ENCODE data around the gene L3HYPDH.

The L3HYPDH gene

DNA sequence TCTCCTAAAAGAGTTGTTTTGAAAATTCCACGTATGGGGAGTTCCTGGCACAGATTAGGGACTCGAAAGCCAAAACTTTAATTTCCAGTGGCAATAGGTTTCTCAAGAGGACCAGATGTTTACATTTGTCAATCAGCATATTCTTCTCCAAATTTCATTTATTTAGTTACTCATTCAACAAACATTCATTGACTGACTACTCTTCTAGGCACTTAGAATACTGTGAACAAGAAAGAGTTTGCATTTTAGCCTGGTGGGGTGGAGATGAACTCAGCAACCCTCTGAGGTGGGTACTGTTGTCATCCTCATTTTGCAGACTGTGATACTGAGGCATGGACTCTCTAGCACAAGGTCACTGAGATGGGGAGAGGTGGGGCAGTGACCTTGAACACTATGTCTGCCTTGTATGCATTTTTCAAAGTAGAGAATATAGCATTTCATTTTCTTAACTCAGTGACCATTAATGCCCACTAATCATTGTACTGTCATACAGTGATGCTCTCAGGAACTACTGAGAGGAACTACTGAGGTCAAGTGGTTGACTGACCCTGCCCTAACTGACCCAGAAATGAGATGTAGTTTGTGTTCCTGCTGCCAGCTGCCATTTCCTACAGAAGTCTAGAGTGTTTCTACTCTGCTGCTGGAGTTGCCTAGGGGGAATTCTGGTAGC lies 2.2 kb downstream of the L3HYPDH start:
- TF ChIP-seq, protein P1, sequence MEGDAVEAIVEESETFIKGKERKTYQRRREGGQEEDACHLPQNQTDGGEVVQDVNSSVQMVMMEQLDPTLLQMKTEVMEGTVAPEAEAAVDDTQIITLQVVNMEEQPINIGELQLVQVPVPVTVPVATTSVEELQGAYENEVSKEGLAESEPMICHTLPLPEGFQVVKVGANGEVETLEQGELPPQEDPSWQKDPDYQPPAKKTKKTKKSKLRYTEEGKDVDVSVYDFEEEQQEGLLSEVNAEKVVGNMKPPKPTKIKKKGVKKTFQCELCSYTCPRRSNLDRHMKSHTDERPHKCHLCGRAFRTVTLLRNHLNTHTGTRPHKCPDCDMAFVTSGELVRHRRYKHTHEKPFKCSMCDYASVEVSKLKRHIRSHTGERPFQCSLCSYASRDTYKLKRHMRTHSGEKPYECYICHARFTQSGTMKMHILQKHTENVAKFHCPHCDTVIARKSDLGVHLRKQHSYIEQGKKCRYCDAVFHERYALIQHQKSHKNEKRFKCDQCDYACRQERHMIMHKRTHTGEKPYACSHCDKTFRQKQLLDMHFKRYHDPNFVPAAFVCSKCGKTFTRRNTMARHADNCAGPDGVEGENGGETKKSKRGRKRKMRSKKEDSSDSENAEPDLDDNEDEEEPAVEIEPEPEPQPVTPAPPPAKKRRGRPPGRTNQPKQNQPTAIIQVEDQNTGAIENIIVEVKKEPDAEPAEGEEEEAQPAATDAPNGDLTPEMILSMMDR (IDR thresholded peaks at IDR 0.05; ENCODE audit: borderline replicate concordance, control extremely low read depth, extremely low read depth, insufficient read depth, missing control alignments), result no peak
- no peak for DNase-seq (ENCODE audit: low spot score)
- in situ Hi-C loops (cut with MboI; ENCODE audit: low sequenced_read_pairs, unreplicated experiment), result no loop called here

DNA sequence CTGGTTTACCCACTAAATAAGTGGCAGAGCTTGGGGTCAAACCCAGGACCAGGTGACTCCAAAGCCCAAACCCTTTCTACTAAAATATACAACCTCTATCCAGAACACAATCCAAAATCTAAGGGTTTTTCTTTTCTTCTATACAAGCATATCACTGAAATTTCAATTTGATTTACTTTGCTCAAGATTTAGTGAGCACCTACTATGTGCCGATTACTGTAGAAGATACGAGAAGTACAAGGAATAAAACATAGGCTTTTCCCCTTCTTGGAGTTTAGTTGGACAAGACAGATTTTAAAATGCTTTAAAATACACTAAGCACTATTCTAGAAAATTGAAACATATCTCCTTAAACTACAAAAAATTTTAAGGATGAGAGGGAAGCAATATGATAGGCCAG lies 2.8 kb downstream of the L3HYPDH start:
- in situ Hi-C loops (cut with MboI; ENCODE audit: low sequenced_read_pairs, unreplicated experiment), result no loop called here
- no peak for DNase-seq (ENCODE audit: low spot score)
- TF ChIP-seq, protein P1 (IDR thresholded peaks at IDR 0.05; ENCODE audit: borderline replicate concordance, control extremely low read depth, extremely low read depth, insufficient read depth, missing control alignments), result no peak

DNA sequence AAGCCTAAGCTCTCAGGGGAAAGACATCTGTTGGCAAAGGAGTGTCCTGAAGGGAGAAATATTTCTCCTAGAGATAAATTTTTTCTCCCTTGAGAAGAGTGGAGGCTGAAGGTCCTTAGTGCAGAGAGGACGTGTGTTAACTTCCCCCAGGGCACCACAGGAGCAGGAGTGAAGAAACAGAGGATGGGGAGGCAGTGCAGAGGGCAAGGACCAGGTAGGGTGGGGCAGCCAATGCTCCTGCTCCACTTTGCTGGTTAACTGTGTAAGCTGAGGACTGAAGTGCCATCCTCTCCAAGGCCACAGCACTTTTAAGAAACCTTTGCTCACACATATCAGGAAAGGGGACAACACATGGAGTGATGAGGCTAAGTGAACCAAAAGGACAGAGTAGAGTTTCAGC lies 4.0 kb downstream of the L3HYPDH start:
- TF ChIP-seq, protein P1 (IDR thresholded peaks at IDR 0.05; ENCODE audit: borderline replicate concordance, control extremely low read depth, extremely low read depth, insufficient read depth, missing control alignments), result no peak
- in situ Hi-C loops (cut with MboI; ENCODE audit: low sequenced_read_pairs, unreplicated experiment), result no loop called here

DNA sequence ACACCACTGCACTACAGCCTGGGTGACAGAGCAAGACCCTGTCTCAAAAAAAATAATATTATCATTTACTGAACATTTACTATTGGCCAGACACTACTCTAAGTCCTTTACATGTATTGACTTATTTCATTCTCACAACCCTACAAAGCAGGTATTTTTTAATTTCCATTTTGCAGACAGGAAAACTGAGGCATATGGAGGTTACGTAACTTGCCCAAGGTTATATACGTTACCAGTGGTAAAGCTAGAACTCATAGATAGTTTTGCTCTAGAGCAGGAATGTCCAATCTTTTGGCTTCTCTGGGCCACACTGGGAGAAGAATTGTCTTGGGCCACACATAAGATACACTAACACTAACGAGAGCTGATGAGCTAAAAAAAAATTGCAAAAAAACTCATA lies 5.7 kb downstream of the L3HYPDH start:
- TF ChIP-seq, protein P1 (IDR thresholded peaks at IDR 0.05; ENCODE audit: borderline replicate concordance, control extremely low read depth, extremely low read depth, insufficient read depth, missing control alignments), result no peak
- in situ Hi-C loops (cut with MboI; ENCODE audit: low sequenced_read_pairs, unreplicated experiment), result no loop called here
- no peak for DNase-seq (ENCODE audit: low spot score)

More for the DNA sequence above, 4.0 kb downstream of the L3HYPDH start:
- no peak for DNase-seq (ENCODE audit: low spot score)

DNA sequence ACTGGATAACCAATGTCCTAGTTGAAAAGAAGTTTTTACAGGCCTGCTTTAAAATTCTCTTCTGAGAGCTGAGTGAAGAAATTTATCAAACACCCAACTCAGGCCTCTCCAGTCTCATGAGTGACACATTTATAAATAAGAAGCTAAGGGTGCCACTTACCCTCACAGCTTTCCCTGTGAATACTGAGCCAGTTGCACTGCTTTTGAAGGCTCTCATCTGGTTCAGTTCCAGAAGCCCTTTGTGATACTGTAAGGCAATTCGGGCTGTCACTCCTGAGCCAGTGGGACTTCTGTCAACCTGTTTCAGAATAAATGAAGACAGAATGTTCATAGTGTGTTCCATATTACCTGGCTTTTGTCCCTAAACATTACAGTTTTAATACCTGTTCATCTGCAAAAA lies 8.5 kb downstream of the L3HYPDH start:
- in situ Hi-C loops (cut with MboI; ENCODE audit: low sequenced_read_pairs, unreplicated experiment), result no loop called here
- TF ChIP-seq, protein P1 (IDR thresholded peaks at IDR 0.05; ENCODE audit: borderline replicate concordance, control extremely low read depth, extremely low read depth, insufficient read depth, missing control alignments), result no peak
- DNase-seq (ENCODE audit: low spot score), result no peak

DNA sequence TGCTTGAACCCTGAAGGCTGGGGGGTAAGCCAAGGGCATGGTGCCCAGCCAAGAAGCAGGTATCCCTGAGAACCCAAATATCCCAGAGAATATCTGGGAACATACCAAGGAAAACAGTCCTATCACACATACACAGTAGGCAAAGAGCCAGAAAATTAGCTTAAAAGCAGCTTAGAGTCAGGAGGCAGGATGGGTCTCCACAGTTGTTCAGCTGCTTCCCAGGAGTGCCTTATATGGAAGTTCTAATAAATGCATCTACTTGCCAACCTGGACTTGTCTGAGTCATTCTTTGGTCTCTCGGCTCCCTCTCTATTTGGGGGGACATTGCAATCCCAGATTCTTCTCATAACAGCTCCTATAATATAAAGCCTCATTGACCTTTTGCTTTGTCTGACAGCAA lies 10.0 kb downstream of the L3HYPDH start:
- no peak for DNase-seq (ENCODE audit: low spot score)
- TF ChIP-seq, protein P1 (IDR thresholded peaks at IDR 0.05; ENCODE audit: borderline replicate concordance, control extremely low read depth, extremely low read depth, insufficient read depth, missing control alignments), result no peak
- in situ Hi-C loops (cut with MboI; ENCODE audit: low sequenced_read_pairs, unreplicated experiment), result no loop called here
